GM21825 (cell line): ENCODE data around the gene C11orf86.

ENCODE experiments used
- ATAC-seq: cut with Tn5 transposase; IDR thresholded peaks from one replicate; pipeline ENCODE4 v1.9.1; 2021; ENCODE audit warnings: mild to moderate bottlenecking, moderate library complexity; ENCODE audit not compliant: unreplicated experiment

Gene C11orf86

DNA sequence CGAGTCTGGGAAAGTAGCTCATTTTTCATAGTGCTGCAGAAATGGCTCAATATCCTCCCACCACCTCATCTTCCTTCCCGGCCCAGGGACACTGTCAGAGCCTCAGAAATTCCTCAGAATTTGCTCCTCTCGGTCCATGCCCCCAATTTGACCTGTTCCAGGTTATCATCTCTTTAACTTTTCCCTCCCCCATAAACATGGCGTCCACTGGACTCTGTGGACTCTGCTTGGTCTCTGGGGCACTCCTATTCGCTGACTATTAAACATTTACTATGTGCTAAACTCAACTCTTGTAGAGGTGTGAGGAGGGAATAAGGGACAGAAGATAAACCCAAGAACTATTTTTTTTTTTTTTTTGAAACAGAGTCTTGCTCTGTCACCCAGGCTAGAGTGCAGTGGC is 8.8 kb upstream of the C11orf86 start:
- no peak for ATAC-seq

DNA sequence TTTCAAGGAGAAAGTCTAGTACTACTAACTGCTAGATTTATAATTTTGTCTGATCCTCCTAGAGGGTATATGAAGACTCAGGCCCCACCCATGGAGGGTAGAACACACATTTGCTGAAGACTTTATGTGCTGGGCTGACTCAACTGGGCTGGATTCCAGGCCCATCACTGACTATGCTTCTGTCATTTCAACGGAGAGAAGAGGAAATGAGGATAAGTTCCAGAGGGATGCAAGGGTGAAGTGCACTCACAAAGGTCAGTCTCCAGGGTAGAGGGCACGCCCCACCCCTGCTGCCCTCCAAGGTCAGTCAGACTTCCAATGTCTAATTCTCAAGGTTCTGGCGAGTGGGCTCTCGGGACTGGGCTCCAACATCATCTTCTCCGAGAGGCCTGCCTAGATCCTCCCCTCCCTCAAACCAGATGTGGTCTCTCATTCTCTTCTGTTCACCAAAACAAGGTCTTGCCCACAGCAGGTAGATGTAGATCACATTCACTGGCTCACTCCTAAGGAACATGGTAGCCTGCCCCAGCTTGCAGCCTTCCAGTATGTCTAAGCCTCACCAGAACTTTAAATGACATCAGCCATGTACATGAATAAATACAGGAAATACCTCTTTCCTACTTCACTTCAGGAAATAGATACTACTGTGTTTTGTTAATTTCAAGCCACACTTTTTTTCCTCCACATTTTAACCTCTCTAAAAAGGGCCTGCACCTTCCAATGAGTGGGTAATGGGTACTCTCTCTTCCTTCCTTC is 7.3 kb upstream of the C11orf86 start:
- no peak for ATAC-seq

DNA sequence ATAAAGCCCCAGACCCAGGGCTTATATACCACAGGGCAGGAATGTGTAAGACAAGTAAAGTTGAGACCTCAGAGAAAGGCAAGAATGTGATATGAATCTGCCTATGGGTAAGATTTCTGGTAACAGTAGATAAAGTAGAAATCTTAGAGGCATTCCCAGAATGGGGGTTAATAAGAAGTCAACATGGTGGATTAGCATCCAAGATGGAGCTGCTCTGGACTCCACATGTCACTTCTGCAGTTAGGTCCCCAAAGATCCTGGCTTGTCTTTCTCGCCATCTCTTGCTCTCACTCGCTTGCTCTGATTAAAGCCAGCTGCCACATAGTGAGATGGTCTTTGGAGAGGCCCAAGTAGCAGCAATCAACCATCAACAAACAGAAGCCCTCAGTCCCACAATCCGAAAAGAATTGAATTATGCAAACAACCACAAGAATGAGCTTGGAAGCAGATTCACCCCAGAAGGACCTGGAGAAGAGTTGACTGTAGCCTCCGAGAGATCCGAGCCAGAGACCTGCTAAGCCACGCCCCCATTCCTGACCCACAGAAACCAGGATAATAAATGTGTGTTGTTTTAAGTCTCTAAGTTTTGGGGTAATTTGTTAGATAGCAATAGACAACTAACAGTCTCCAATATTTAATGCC is 5.4 kb upstream of the C11orf86 start:
- no peak for ATAC-seq

DNA sequence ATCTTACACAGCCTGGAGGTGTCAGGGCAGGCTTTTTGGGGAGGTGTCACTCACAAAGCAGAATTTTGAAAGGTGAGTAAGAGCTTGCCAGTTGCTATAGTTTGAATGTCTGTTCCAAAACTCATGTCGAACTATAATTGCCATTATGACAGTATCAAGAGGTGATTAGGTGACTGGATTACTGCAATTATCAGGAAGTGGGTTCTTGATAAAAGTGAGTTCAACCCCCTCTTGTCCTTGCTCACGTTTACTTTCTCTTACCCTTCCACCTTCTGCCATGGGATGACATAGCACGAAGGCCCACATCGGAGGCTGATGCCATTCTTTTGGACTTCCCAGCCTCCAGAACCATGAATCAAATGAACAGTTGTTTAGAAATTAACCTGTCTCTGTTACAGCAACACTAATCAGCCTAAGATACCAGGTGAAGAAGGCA is 4.7 kb upstream of the C11orf86 start:
- no peak for ATAC-seq

DNA sequence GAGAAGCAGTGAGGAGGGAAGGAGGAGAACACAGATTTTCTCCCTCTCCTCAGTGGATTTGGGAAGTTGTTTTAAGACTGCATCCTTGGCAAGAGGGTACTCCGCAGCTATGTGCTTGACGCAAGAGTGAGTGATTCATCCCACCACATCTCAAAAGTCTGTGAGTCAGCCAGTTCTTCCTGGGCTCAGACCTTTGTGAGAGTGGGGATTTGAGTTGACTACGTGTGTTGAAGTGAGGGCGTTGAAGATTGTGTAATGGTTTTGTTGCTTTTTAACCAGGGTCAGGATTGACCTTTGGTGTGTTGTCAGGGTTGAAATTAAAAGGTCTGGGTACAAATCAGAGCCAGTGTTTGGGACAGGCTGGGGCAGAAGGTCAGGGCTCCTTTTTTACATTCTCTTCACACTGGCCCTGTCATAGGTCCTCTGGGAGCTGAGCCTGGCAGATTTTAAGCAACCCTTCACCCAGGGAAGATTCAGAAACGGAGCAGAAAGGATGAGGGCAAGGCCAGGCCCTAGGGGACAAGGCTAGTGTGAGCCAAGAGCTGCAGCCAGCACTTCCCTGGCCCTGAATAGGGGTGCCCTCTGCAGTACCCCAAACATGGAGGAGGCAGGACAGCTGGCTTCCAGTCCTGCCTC is 4.2 kb upstream of the C11orf86 start:
- ATAC-seq = no peak

DNA sequence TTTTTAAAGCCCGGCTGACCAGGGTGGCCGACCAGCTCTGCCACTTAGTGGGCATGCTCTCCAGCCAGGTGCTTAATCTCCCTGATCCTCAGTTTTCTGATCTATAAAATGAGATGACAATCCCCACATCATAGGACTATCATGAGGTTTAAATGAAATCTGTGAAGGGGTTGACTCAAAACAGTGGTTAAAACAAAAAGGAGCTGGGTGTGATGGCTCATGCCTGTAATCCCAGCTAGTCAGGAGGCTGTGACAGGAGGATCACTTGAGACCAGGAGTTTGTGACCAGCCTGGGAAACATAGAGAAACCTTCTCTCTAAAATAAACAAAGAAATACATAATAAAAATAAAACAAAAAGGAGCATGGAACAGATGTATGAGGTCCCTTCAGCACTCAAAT is 3.6 kb upstream of the C11orf86 start:
- ATAC-seq = no peak

GRCh38 chr11:66973956-66974580 is 1.0 kb upstream of the C11orf86 start:
- ATAC-seq = no peak

- no peak for ATAC-seq
Observed at GRCh38 chr11:66975405-66976027, 412 bp downstream of the C11orf86 start.

GRCh38 chr11:66976028-66976467 is 944 bp downstream of the C11orf86 start:
- ATAC-seq = no peak

DNA sequence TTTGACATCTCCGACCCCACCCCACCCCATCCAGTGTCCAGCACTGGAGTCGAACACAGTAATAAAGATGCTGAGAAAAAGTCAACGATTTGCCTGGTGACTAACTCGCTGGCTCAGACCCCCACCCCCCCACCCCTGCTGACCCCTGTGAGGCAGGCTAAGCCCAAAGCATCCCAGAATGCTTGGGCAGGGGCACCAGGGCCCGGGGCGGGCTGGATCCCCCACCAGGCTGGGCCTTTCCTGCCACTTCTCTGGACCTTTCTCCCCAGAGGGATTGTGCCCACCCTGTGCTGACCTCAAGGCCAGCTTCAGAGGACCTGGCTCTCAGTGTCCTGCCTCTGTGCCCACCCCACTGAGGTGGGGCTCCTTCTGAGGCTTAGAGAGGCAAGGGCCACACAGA is 1.8 kb downstream of the C11orf86 start:
- no peak for ATAC-seq

DNA sequence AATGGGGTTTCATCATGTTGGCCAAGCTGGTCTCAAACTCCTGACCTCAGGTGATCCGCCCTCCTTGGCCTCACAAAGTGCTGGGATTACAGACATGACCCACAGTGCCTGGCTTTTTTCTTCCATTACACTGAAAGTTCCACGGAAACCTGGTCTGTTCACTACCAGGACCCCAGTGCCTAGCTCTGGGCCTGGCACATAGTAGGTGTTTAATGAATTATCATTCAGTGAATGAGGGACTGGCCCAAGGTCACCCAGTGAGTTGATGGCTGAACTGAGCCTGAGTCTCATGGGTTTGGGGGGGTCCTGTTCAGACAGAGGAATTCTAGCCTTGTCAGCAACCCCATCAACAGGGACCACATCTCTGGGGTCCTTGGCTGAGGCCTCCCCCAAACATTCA is 3.1 kb downstream of the C11orf86 start:
- ATAC-seq = no peak

DNA sequence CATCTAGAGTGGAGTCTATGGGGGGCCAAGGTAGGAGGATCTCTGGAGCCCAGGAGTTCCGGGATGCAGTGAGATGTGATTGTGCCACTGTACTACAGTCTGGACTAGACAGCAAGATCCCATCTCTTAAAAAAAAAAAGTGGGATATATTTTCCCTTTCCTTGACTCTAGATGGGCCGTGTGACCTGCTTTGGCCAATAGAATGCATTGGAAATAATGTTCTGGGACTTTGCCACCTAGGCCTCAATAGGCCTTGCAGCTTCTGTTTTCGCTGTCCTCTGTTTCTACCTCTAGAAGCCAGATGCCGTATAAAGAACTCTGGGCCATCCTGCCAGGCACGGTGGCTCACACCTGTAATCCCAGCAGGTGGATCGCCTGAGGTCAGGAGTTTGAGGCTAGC is 3.6 kb downstream of the C11orf86 start:
- ATAC-seq = no peak

- no peak for ATAC-seq
Observed at GRCh38 chr11:66979336-66979980, 4.4 kb downstream of the C11orf86 start.

- ATAC-seq = no peak
Observed at GRCh38 chr11:66981976-66982578, 7.0 kb downstream of the C11orf86 start.

GRCh38 chr11:66983275-66983924 is 8.3 kb downstream of the C11orf86 start:
- no peak for ATAC-seq

DNA sequence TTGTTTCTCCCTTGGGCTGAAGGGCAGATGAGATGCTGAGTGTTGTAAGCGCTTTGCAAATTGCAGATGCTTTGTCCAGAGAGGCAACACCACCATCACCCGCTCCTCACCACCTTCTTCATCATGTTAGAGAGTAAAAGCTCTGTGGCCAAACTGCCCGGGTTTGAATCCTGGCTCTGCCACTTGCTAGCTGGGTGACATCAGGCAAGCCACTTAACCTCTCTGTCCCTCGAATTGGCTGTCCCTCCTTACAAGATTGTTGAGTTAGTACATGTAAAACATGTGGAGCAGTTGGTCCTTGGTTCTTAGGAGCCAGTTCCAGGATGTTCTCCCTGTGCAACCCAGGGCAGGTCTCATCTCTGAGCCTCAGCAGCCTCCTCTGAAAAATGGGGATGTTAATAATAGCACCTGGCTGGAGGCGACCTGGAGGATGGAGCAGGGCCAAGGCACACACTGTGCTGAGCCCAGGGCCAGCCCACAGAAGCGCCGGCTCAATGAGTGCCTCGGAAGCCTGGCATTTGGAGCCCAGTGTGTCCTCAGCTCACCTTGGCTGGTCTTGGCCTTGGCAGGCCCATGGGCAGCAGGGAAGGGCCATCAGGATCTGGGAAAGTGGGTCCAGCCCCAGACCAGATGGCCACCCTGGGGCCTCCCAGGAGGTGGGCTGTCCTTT is 10.5 kb downstream of the C11orf86 start:
- no peak for ATAC-seq

GRCh38 chr11:66986178-66986545 is 11.1 kb downstream of the C11orf86 start:
- ATAC-seq = no peak

DNA sequence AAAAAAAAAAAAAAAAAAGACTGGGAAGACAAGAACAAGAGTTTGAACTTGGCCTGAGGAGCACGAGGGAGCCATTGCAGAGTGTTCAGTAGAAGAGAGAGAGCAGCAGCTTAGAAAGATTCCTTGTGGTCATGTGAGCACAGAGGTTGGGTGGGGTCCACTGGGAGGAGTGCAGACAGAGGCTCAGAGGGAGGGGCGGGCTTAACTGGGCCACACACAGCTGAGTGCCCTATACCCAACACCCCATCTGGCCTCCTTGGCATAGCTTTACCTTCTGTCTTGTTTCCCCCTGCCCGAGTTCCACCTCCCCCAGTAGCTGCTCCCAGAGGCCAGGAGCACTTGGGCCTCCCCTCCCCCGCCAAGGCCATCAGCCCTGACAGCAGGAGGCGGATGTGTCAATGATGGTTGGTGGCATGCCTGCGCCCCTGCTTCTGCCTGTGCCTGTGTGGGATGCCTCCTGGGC is 12.1 kb downstream of the C11orf86 start:
- no peak for ATAC-seq
